Endodermal cell (in vitro differentiated cells): ENCODE measurements around the gene EPHA8. TPM values are rescaled to one million over a fixed set of nuclear protein-coding genes. Genes with fewer than 3 reads are reported as not detected.

Experiments
- DNase-seq: peaks from one replicate; pipeline ENCODE4 v3.0.0-alpha.2; 2017
- H3K27ac ChIP-seq: 2 replicates; pipeline ENCODE4 v1.5.1; 2013; ENCODE audit warnings: mild to moderate bottlenecking, low read depth, low read length, moderate library complexity
- H3K27me3 ChIP-seq: 2 replicates; pipeline ENCODE4 v1.6.1; 2013; ENCODE audit warnings: mild to moderate bottlenecking, low read length, moderate library complexity; ENCODE audit not compliant: insufficient read depth, control insufficient read depth, poor library complexity, severe bottlenecking
- H3K36me3 ChIP-seq: 2 replicates; pipeline ENCODE4 v1.7.0; 2013; ENCODE audit warnings: mild to moderate bottlenecking, low read length, moderate library complexity; ENCODE audit not compliant: control insufficient read depth, insufficient read depth
- H3K4me1 ChIP-seq: one replicate; pipeline ENCODE4 v1.7.0; 2013; ENCODE audit warnings: low read length; ENCODE audit not compliant: control insufficient read depth, insufficient read depth
- H3K4me3 ChIP-seq: 2 replicates; pipeline ENCODE4 v1.5.1; 2013; ENCODE audit warnings: mild to moderate bottlenecking, low read length, moderate library complexity
- H3K9ac ChIP-seq: 2 replicates; pipeline ENCODE4 v1.6.1; 2013; ENCODE audit warnings: mild to moderate bottlenecking, low read length, moderate library complexity; ENCODE audit not compliant: poor library complexity, severe bottlenecking; ENCODE audit errors: extremely low read depth
- H3K9me3 ChIP-seq: 2 replicates; pipeline ENCODE4 v1.6.1; 2013; ENCODE audit warnings: mild to moderate bottlenecking, low read length, moderate library complexity; ENCODE audit not compliant: control insufficient read depth
- H3K27ac Mint-ChIP-seq: 2 replicates; pipeline ENCODE4 v1.8.0; 2020; ENCODE audit warnings: mixed read lengths
- H3K27me3 Mint-ChIP-seq: 2 replicates; pipeline ENCODE4 v1.8.0; 2021; ENCODE audit warnings: mild to moderate bottlenecking, mixed read lengths; ENCODE audit not compliant: insufficient read depth
- H3K36me3 Mint-ChIP-seq: 2 replicates; pipeline ENCODE4 v1.8.0; 2020; ENCODE audit warnings: low read depth, mixed read lengths
- H3K4me1 Mint-ChIP-seq: 2 replicates; pipeline ENCODE4 v1.8.0; 2020; ENCODE audit warnings: mixed read lengths
- H3K4me3 Mint-ChIP-seq: 2 replicates; pipeline ENCODE4 v1.8.0; 2020; ENCODE audit warnings: mild to moderate bottlenecking, moderate library complexity, mixed read lengths
- H3K9me3 Mint-ChIP-seq: 2 replicates; pipeline ENCODE4 v1.8.0; 2020; ENCODE audit warnings: mild to moderate bottlenecking, mixed read lengths
- CTCF ChIP-seq: fragments of 200-600 bp; sonication (generic); conservative IDR thresholded peaks from 2 replicates; pipeline ENCODE4 v1.5.0; 2021; ENCODE audit warnings: antibody characterized with exemption, mild to moderate bottlenecking
- WGBS, 2 experiments: methylation state at CpG; one replicate each; pipeline versions ENCODE4 v1.1.5 to v1.1.7; 2013; ENCODE audit warnings: missing lambda C conversion rate in 2 of 2, mixed read lengths in 1 of 2; ENCODE audit not compliant: insufficient coverage in 1 of 2, insufficient read length in 1 of 2; 5-methylcytosine and 5-hydroxymethylcytosine counted together
- total RNA-seq, 2 donors: library from RNA; stranded (reverse); fragmentation: NEBNext Ultra II Directional in 1 of 2; extraction: Animal tissue kit (Norgen Biotek cat#: 25700) in 1 of 2; gene quantifications; 2 replicates in 1 of 2; 3 replicates in 1 of 2; pipeline ENCODE4 v1.2.1, GENCODE V29; 2021

Gene EPHA8
- total RNA-seq, 2 donors from 2014 or later = 1.5 TPM

GRCh38 chr1:22613951-22614350 lies 50.7 kb downstream of the EPHA8 start:
- no peaks in the 10 kb centered on the region for H3K36me3 Mint-ChIP-seq
- H3K4me1 ChIP-seq = no peaks in the 10 kb centered on the region
- no peak for DNase-seq
- H3K27me3 ChIP-seq = peaks cover 29% of the 10 kb centered on the region
- H3K9ac ChIP-seq = no peak overlapping the region
- no peak overlapping the region for H3K27ac ChIP-seq
- no peaks in the 10 kb centered on the region for H3K36me3 ChIP-seq
- no peaks in the 10 kb centered on the region for H3K4me1 Mint-ChIP-seq
- TF ChIP-seq CTCF = no peak
- H3K27me3 Mint-ChIP-seq = peaks cover 20% of the 10 kb centered on the region
- 78 to 85% methylated on average over 8 to 12 of the region's 12 CpGs for WGBS, 2 experiments
- no peaks in the 10 kb centered on the region for H3K9me3 Mint-ChIP-seq
- no peak overlapping the region for H3K4me3 ChIP-seq
- no peak overlapping the region for H3K4me3 Mint-ChIP-seq
- H3K27ac Mint-ChIP-seq = no peak overlapping the region
- no peaks in the 10 kb centered on the region for H3K9me3 ChIP-seq

GRCh38 chr1:22615886-22616285 lies 52.6 kb downstream of the EPHA8 start:
- Mint-ChIP-seq H3K4me3 (no peak overlapping the region), H3K27me3 (peaks cover 11% of the 10 kb centered on the region), H3K4me1 (no peaks in the 10 kb centered on the region), H3K36me3 (no peaks in the 10 kb centered on the region), H3K27ac (no peak overlapping the region), H3K9me3 (no peaks in the 10 kb centered on the region)
- Histone ChIP-seq H3K4me3 (no peak overlapping the region), H3K27me3 (peaks cover 10% of the 10 kb centered on the region), H3K9me3 (no peaks in the 10 kb centered on the region), H3K36me3 (no peaks in the 10 kb centered on the region), H3K27ac (no peak overlapping the region), H3K9ac (no peak overlapping the region), H3K4me1 (no peaks in the 10 kb centered on the region)
- no peak for DNase-seq
- WGBS, 2 experiments = 84 to 88% methylated on average over 2 of the region's 2 CpGs
- TF ChIP-seq CTCF = no peak

GRCh38 chr1:22616571-22616970 lies 53.3 kb downstream of the EPHA8 start:
- no peaks in the 10 kb centered on the region for H3K36me3 ChIP-seq
- H3K27ac Mint-ChIP-seq = no peak overlapping the region
- no peak overlapping the region for H3K27ac ChIP-seq
- peaks cover 3% of the 10 kb centered on the region for H3K27me3 ChIP-seq
- TF ChIP-seq CTCF = no peak
- H3K27me3 Mint-ChIP-seq = peaks cover 10% of the 10 kb centered on the region
- no peaks in the 10 kb centered on the region for H3K9me3 ChIP-seq
- no peaks in the 10 kb centered on the region for H3K4me1 Mint-ChIP-seq
- H3K36me3 Mint-ChIP-seq = no peaks in the 10 kb centered on the region
- H3K9me3 Mint-ChIP-seq = no peaks in the 10 kb centered on the region
- H3K4me1 ChIP-seq = no peaks in the 10 kb centered on the region
- H3K4me3 Mint-ChIP-seq = no peak overlapping the region
- no peak overlapping the region for H3K9ac ChIP-seq
- H3K4me3 ChIP-seq = no peak overlapping the region
- 73 to 81% methylated on average over 4 to 11 of the region's 11 CpGs for WGBS, 2 experiments
- DNase-seq = no peak
